SK-N-MC (cell line): ENCODE results near the gene ADAMTSL3.

Source experiments
- DNase-seq: peaks from one replicate; pipeline ENCODE4 v3.0.0-alpha.2; 2011; ENCODE audit warnings: low read depth, low spot score
- H3K27ac ChIP-seq: fragments of 200-600 bp; sonication (generic); 2 replicates; pipeline ENCODE4 v1.5.1; 2016; ENCODE audit warnings: mixed run types
- H3K36me3 ChIP-seq: fragments of 200-600 bp; sonication (generic); 2 replicates; pipeline ENCODE4 v1.6.1; 2017; ENCODE audit warnings: antibody characterized with exemption, low read length, mixed read lengths; ENCODE audit not compliant: insufficient read depth
- H3K4me3 ChIP-seq: fragments of 200-600 bp; sonication (generic); 2 replicates; pipeline ENCODE4 v1.5.1; 2016
- H3K9ac ChIP-seq: fragments of 200-600 bp; sonication (generic); 2 replicates; pipeline ENCODE4 v1.8.0; 2017; ENCODE audit warnings: mixed run types, mixed read lengths; ENCODE audit not compliant: insufficient read length
- H3K9me3 ChIP-seq: fragments of 200-600 bp; sonication (generic); 2 replicates; pipeline ENCODE4 v1.6.1; 2017; ENCODE audit warnings: low read depth, mild to moderate bottlenecking, antibody characterized with exemption, low read length, moderate library complexity, mixed read lengths
- EZH2 ChIP-seq: fragments of 200-600 bp; sonication (generic); IDR thresholded peaks from one replicate; pipeline ENCODE4 v1.6.1; 2017; ENCODE audit warnings: antibody characterized with exemption
- FOXP2 ChIP-seq: optimal IDR thresholded peaks from 2 replicates; pipeline ENCODE3; 2011; ENCODE audit warnings: mild to moderate bottlenecking, moderate library complexity; ENCODE audit not compliant: insufficient read depth; ENCODE audit errors: extremely low read length, control extremely low read depth
- POLR2AphosphoS5 ChIP-seq: IDR thresholded peaks from 2 replicates; pipeline ENCODE4 v1.6.1; 2012; ENCODE audit warnings: mild to moderate bottlenecking, low read depth, low read length, borderline replicate concordance

ADAMTSL3 gene

DNA sequence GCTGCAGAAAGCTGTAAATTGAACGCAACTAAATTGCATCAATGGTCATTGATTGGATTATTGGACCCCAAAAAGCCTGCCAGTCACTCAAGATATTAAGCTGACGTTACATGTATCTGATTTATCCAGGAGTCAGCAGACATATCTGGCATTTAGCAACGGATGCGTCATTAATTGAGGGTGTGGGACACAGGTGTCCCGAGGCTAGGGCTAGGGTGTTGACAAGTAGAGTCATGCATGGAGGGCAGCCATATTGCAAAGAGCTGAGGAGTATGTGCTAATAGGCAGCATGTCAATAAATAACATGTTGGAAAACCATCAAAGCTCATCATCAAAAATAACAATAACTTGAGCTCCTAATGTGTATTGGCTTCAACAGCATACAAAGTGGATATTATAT lies 347.1 kb downstream of the ADAMTSL3 start:
- H3K9ac ChIP-seq: no peak overlapping the region
- no peak for DNase-seq
- no peak overlapping the region for H3K4me3 ChIP-seq

GRCh38 chr15:84001655-84002054 lies 347.7 kb downstream of the ADAMTSL3 start:
- Histone ChIP-seq H3K9me3 (no peaks in the 10 kb centered on the region), H3K27ac (no peak overlapping the region), H3K4me3 (no peak overlapping the region), H3K36me3 (no peaks in the 10 kb centered on the region), H3K9ac (no peak overlapping the region)
- TF ChIP-seq POLR2AphosphoS5 (no peak), EZH2 (no peak), FOXP2 (no peak)
- no peak for DNase-seq

More for the DNA sequence above, 347.1 kb downstream of the ADAMTSL3 start:
- no peak overlapping the region for H3K27ac ChIP-seq
- TF ChIP-seq FOXP2 (no peak), EZH2 (no peak), POLR2AphosphoS5 (no peak)
- H3K9me3 ChIP-seq: no peaks in the 10 kb centered on the region
- no peaks in the 10 kb centered on the region for H3K36me3 ChIP-seq

DNA sequence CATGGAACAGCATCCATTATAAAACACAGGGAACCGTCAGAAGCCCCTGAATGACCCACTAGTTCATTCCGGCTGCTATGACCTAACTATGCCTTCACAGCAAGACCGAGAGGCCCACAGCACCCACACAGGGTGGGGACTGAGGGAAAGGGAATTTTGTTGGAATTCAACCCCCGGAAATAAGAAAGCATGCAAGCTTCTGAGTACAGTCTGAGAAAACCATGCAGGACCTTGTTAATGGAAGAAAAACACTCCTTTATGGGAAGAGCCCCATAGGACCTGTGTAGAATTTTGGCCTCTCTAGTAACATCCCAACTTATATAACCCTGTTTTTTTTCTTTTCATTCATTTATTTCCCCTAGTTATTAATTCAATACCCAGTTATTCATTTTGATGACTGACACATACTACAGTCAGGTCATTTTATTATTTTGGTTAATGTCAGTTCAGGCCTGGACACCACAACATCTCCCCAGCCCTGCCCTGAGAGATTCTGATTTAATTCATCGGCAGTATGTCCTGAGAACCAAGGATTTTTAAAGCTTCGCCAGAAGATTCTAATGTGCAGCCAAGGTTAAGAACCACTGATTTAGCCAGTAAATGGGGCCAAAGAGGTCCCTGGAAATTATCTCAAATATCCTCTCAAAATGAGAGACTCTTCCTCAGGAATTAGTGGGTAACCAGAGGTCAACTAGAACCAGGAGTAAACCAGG lies 350.0 kb downstream of the ADAMTSL3 start:
- no peak overlapping the region for H3K9ac ChIP-seq
- H3K9me3 ChIP-seq: no peaks in the 10 kb centered on the region
- no peak overlapping the region for H3K27ac ChIP-seq
- H3K4me3 ChIP-seq: no peak overlapping the region
- no peak for DNase-seq
- no peak for TF ChIP-seq EZH2
- no peak for TF ChIP-seq FOXP2
- TF ChIP-seq POLR2AphosphoS5: no peak
- H3K36me3 ChIP-seq: no peaks in the 10 kb centered on the region

DNA sequence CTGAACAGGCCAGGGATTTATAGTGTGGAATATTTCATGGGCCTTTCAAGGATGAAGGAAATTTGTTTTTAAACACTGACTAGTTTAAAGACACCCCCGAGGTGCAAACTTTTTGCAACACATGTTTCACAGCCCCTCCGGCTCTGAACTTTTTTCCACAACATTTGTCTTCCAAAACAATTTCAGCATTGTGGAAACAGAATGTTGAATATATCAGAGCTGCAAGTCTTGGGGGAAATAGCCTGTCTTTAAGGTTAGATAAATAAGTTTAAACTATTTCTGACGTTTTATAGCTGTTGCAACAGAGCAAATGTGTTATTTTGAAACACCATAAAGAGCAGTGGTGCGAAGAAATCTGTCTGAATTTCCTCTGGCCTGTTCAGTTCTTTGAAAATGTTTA lies 352.5 kb downstream of the ADAMTSL3 start:
- Histone ChIP-seq H3K9ac (no peak overlapping the region), H3K4me3 (no peak overlapping the region), H3K27ac (no peak overlapping the region), H3K36me3 (no peaks in the 10 kb centered on the region), H3K9me3 (no peaks in the 10 kb centered on the region)
- DNase-seq: no peak
- TF ChIP-seq FOXP2 (no peak), POLR2AphosphoS5 (no peak), EZH2 (no peak)

DNA sequence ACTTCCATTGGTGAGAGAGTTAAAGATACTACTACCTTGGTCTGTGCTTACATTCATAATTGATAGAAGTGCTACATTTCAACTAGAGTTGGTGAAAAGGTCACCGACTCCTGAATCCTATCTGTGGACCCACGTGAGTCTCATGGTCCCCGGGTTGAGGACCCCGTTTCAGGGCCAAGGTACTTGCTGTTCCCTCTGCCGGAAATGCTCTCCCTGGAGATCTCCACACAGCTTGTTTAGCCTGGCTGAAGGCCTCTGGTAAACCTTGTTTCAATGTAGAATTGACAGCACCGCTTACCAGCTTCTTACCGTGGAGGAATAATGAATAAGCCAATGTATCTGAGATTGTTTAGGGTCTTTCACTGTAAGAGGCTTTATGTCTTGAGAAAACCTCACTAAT lies 355.7 kb downstream of the ADAMTSL3 start:
- no peak overlapping the region for H3K9ac ChIP-seq
- H3K27ac ChIP-seq: no peak overlapping the region
- H3K4me3 ChIP-seq: no peak overlapping the region
- DNase-seq: no peak
- H3K9me3 ChIP-seq: no peaks in the 10 kb centered on the region
- TF ChIP-seq EZH2 (no peak), FOXP2 (no peak), POLR2AphosphoS5 (no peak)
- no peaks in the 10 kb centered on the region for H3K36me3 ChIP-seq

GRCh38 chr15:84010246-84010645 lies 356.3 kb downstream of the ADAMTSL3 start:
- H3K36me3 ChIP-seq: no peaks in the 10 kb centered on the region
- no peaks in the 10 kb centered on the region for H3K9me3 ChIP-seq
- H3K9ac ChIP-seq: no peak overlapping the region
- no peak overlapping the region for H3K4me3 ChIP-seq
- H3K27ac ChIP-seq: no peak overlapping the region
- DNase-seq: no peak
- no peak for TF ChIP-seq FOXP2
- TF ChIP-seq EZH2: no peak
- no peak for TF ChIP-seq POLR2AphosphoS5

GRCh38 chr15:84016371-84016770 lies 362.4 kb downstream of the ADAMTSL3 start:
- Histone ChIP-seq H3K36me3 (no peaks in the 10 kb centered on the region), H3K9ac (no peak overlapping the region), H3K4me3 (no peak overlapping the region), H3K27ac (no peak overlapping the region), H3K9me3 (no peaks in the 10 kb centered on the region)
- no peak for DNase-seq
- TF ChIP-seq FOXP2: no peak
- TF ChIP-seq POLR2AphosphoS5: no peak
- TF ChIP-seq EZH2: no peak

- Histone ChIP-seq H3K4me3 (no peak overlapping the region), H3K9ac (no peak overlapping the region), H3K27ac (no peak overlapping the region), H3K36me3 (no peaks in the 10 kb centered on the region), H3K9me3 (no peaks in the 10 kb centered on the region)
- DNase-seq: no peak
- TF ChIP-seq EZH2: no peak
- no peak for TF ChIP-seq FOXP2
- no peak for TF ChIP-seq POLR2AphosphoS5
Observed at GRCh38 chr15:84022516-84022915, 368.6 kb downstream of the ADAMTSL3 start.

GRCh38 chr15:84023636-84024035 lies 369.7 kb downstream of the ADAMTSL3 start:
- Histone ChIP-seq H3K9me3 (no peaks in the 10 kb centered on the region), H3K27ac (no peak overlapping the region)
- no peak for DNase-seq

More at GRCh38 chr15:84023636-84024035, 369.7 kb downstream of the ADAMTSL3 start:
- Histone ChIP-seq H3K36me3 (no peaks in the 10 kb centered on the region), H3K4me3 (no peak overlapping the region), H3K9ac (no peak overlapping the region)
- TF ChIP-seq FOXP2: no peak
